Smooth muscle cell (in vitro differentiated cells): Measurements from ENCODE around the gene TMEM125. TPM values are rescaled to one million over a fixed set of nuclear protein-coding genes. Genes with fewer than 3 reads are reported as not detected.

ENCODE experiments used
- DNase-seq: peaks from one replicate; lab custom pipeline; 2025; ENCODE audit not compliant: unreplicated experiment; lab: John Stamatoyannopoulos, UW
- H2AFZ ChIP-seq: fragments of 200-600 bp; sonication (generic); 2 replicates; pipeline ENCODE4 v1.6.0; 2016; ENCODE audit warnings: antibody characterized with exemption, low read depth, mild to moderate bottlenecking
- H3F3A ChIP-seq: fragments of 200-600 bp; sonication (generic); 2 replicates; pipeline ENCODE4 v1.6.0; 2017; ENCODE audit warnings: antibody characterized with exemption, low read depth
- H3K27ac ChIP-seq: fragments of 200-600 bp; sonication (generic); 2 replicates; pipeline ENCODE4 v1.5.1; 2016; ENCODE audit warnings: low read depth, mild to moderate bottlenecking
- H3K27me3 ChIP-seq: fragments of 200-600 bp; sonication (generic); 2 replicates; pipeline ENCODE4 v1.6.1; 2016; ENCODE audit warnings: low read depth, mild to moderate bottlenecking
- H3K36me3 ChIP-seq: fragments of 200-600 bp; sonication (generic); 2 replicates; pipeline ENCODE4 v1.5.1; 2016; ENCODE audit warnings: low read depth
- H3K4me1 ChIP-seq: fragments of 200-600 bp; sonication (generic); 2 replicates; pipeline ENCODE4 v1.5.1; 2016; ENCODE audit warnings: low read depth
- H3K4me2 ChIP-seq: fragments of 200-600 bp; sonication (generic); 2 replicates; pipeline ENCODE4 v1.6.0; 2016; ENCODE audit warnings: mild to moderate bottlenecking
- H3K4me3 ChIP-seq: fragments of 200-600 bp; sonication (generic); 2 replicates; pipeline ENCODE4 v1.5.1; 2016; ENCODE audit warnings: mild to moderate bottlenecking
- H3K79me2 ChIP-seq: fragments of 200-600 bp; sonication (generic); 2 replicates; pipeline ENCODE4 v1.6.0; 2016; ENCODE audit warnings: low read depth, mild to moderate bottlenecking
- H3K9ac ChIP-seq: fragments of 200-600 bp; sonication (generic); 2 replicates; pipeline ENCODE4 v1.6.0; 2016; ENCODE audit warnings: low read depth
- H3K9me3 ChIP-seq: fragments of 200-600 bp; sonication (generic); replicated peaks from 2 replicates; pipeline ENCODE4 v1.5.1; 2016; ENCODE audit warnings: low read depth
- H4K20me1 ChIP-seq: fragments of 200-600 bp; sonication (generic); 2 replicates; pipeline ENCODE4 v1.6.0; 2016; ENCODE audit warnings: low read depth
- CTCF ChIP-seq: fragments of 200-600 bp; sonication (generic); IDR thresholded peaks from 2 replicates; pipeline ENCODE4 v1.5.1; 2017; ENCODE audit warnings: borderline replicate concordance, mild to moderate bottlenecking, antibody characterized with exemption; ENCODE audit not compliant: insufficient read depth, poor library complexity, severe bottlenecking
- WGBS: methylation state at CpG from one replicate; pipeline ENCODE4 v1.1.7; 2016; ENCODE audit warnings: low lambda C conversion rate; 5-methylcytosine and 5-hydroxymethylcytosine counted together
- polyA plus RNA-seq: library from polyadenylated mRNA; unstranded; fragments of >200 nt; fragmentation: Nextera tagmentation; extraction: Ambion mirVana; gene quantifications from 2 replicates; pipeline ENCODE4 v1.2.1, GENCODE V29; 2016
- total RNA-seq: library from RNA; depleted of rRNA; stranded (reverse); fragments of >200 nt; gene quantifications from 2 replicates; pipeline ENCODE4 v1.2.3, GENCODE V29; 2014

Gene TMEM125
- total and polyA plus RNA-seq, 2 experiments from 2014 or later, result 1.4 to 4.2 TPM

- H3K4me3 ChIP-seq, result peak overlapping the region; percentile 34
- DNase-seq, result no peak
- no peaks in the 10 kb centered on the region for H3K27me3 ChIP-seq
- H3K9ac ChIP-seq, result no peak overlapping the region
- no peak overlapping the region for H2AFZ ChIP-seq
- H3K4me1 ChIP-seq, result peaks cover 8% of the 10 kb centered on the region
- no peaks in the 10 kb centered on the region for H3F3A ChIP-seq
- WGBS, result 66% methylated on average over 12 of the region's 12 CpGs
- H3K9me3 ChIP-seq, result no peaks in the 10 kb centered on the region
- H3K27ac ChIP-seq, result no peak overlapping the region
- H4K20me1 ChIP-seq, result no peaks in the 10 kb centered on the region
- H3K36me3 ChIP-seq, result no peaks in the 10 kb centered on the region
- H3K4me2 ChIP-seq, result peak overlapping the region; percentile 81
- H3K79me2 ChIP-seq, result no peaks in the 10 kb centered on the region
- no peak for TF ChIP-seq CTCF
Measured at GRCh38 chr1:43271186-43272118, 1.7 kb downstream of the TMEM125 start.

- no peak overlapping the region for H3K27ac ChIP-seq
- TF ChIP-seq CTCF, result no peak
- H3K36me3 ChIP-seq, result no peaks in the 10 kb centered on the region
- H3K27me3 ChIP-seq, result no peaks in the 10 kb centered on the region
- no peak overlapping the region for H3K4me3 ChIP-seq
- no peak overlapping the region for H3K9ac ChIP-seq
- 66% methylated on average over 8 of the region's 9 CpGs for WGBS
- H4K20me1 ChIP-seq, result no peaks in the 10 kb centered on the region
- peaks cover 8% of the 10 kb centered on the region for H3K4me1 ChIP-seq
- no peaks in the 10 kb centered on the region for H3K9me3 ChIP-seq
- no peak overlapping the region for H2AFZ ChIP-seq
- DNase-seq, result no peak
- no peaks in the 10 kb centered on the region for H3F3A ChIP-seq
- H3K79me2 ChIP-seq, result no peaks in the 10 kb centered on the region
- no peak overlapping the region for H3K4me2 ChIP-seq
Measured at GRCh38 chr1:43272161-43272560, 2.4 kb downstream of the TMEM125 start.

GRCh38 chr1:43272576-43273571, 3.1 kb downstream of the TMEM125 start:
- no peak overlapping the region for H3K9ac ChIP-seq
- no peaks in the 10 kb centered on the region for H3K79me2 ChIP-seq
- H3K36me3 ChIP-seq, result no peaks in the 10 kb centered on the region
- no peak overlapping the region for H3K4me2 ChIP-seq
- H2AFZ ChIP-seq, result no peak overlapping the region
- no peak overlapping the region for H3K27ac ChIP-seq
- H4K20me1 ChIP-seq, result no peaks in the 10 kb centered on the region
- WGBS, result 97% methylated on average over 42 of the region's 46 CpGs
- no peaks in the 10 kb centered on the region for H3F3A ChIP-seq
- no peak for TF ChIP-seq CTCF
- no peaks in the 10 kb centered on the region for H3K27me3 ChIP-seq
- H3K9me3 ChIP-seq, result no peaks in the 10 kb centered on the region
- peaks cover 8% of the 10 kb centered on the region for H3K4me1 ChIP-seq
- DNase-seq, result no peak
- no peak overlapping the region for H3K4me3 ChIP-seq
